Activated naive CD4-positive, alpha-beta T cell treated with anti-CD3 and anti-CD28 coated beads, Interleukin-2, amount 10 ng/mL, durations not matched to agents 7 days and 5 days (primary cell): ENCODE data around the gene GNG7.

ENCODE experiments used
- CTCF ChIA-PET: fragments of 350-600 bp; sonication (Branson Sonifier 250); formaldehyde crosslinking; loops from one replicate; lab custom pipeline; 2021; ENCODE audit warnings: antibody characterized with exemption; lab: Charles Lee
- DNase-seq: peaks from one replicate; pipeline ENCODE4 v3.0.0-alpha.2; 2020
- H3K27ac Mint-ChIP-seq: one replicate; pipeline ENCODE4 v1.8.0; 2021; ENCODE audit warnings: mild to moderate bottlenecking, moderate library complexity, mixed read lengths
- H3K27me3 Mint-ChIP-seq: one replicate; pipeline ENCODE4 v1.8.0; 2021; ENCODE audit warnings: mild to moderate bottlenecking, mixed read lengths
- H3K36me3 Mint-ChIP-seq: one replicate; pipeline ENCODE4 v1.8.0; 2021; ENCODE audit warnings: mixed read lengths
- H3K4me1 Mint-ChIP-seq: one replicate; pipeline ENCODE4 v1.8.0; 2021; ENCODE audit warnings: mixed read lengths
- H3K4me3 Mint-ChIP-seq: one replicate; pipeline ENCODE4 v1.8.0; 2021; ENCODE audit warnings: mild to moderate bottlenecking, moderate library complexity, mixed read lengths
- H3K9me3 Mint-ChIP-seq: one replicate; pipeline ENCODE4 v1.8.0; 2021; ENCODE audit warnings: mixed read lengths

The GNG7 gene

GRCh38 chr19:2641332-2641698 is 61.2 kb downstream of the GNG7 start:
- Mint-ChIP-seq H3K27ac (no peak overlapping the region), H3K36me3 (no peaks in the 10 kb centered on the region), H3K9me3 (no peaks in the 10 kb centered on the region), H3K4me3 (no peak overlapping the region), H3K27me3 (peaks cover 53% of the 10 kb centered on the region), H3K4me1 (peaks cover 15% of the 10 kb centered on the region)
- no peak for DNase-seq
- CTCF ChIA-PET: no interaction called here

- H3K4me1 Mint-ChIP-seq: peaks cover 15% of the 10 kb centered on the region
- H3K4me3 Mint-ChIP-seq: no peak overlapping the region
These were observed 61.7 kb downstream of the GNG7 start for GRCh38 chr19:2640563-2641331.

GRCh38 chr19:2639999-2640398 is 62.5 kb downstream of the GNG7 start:
- Mint-ChIP-seq H3K27me3 (peaks cover 59% of the 10 kb centered on the region), H3K9me3 (no peaks in the 10 kb centered on the region), H3K36me3 (no peaks in the 10 kb centered on the region), H3K4me3 (no peak overlapping the region), H3K27ac (no peak overlapping the region), H3K4me1 (peaks cover 15% of the 10 kb centered on the region)
- DNase-seq: no peak
- CTCF ChIA-PET: interaction anchor here (1.4 kb wide), 1 partner anchor 9 kb away, joined by 4 read pairs; no protein-coding TSS in a partner anchor

More at GRCh38 chr19:2640563-2641331, 61.7 kb downstream of the GNG7 start:
- Mint-ChIP-seq H3K9me3 (no peaks in the 10 kb centered on the region), H3K27ac (no peak overlapping the region), H3K27me3 (peaks cover 55% of the 10 kb centered on the region), H3K36me3 (no peaks in the 10 kb centered on the region)
- no peak for DNase-seq
- CTCF ChIA-PET: interaction anchor here (1.4 kb wide), 1 partner anchor 8 kb away, joined by 4 read pairs; no protein-coding TSS in a partner anchor

GRCh38 chr19:2638417-2638940 is 64.0 kb downstream of the GNG7 start:
- no peak overlapping the region for H3K4me3 Mint-ChIP-seq
- CTCF ChIA-PET: interaction anchor here (0.7 to 3.2 kb wide), 3 partner anchors 19 to 59 kb away, joined by 3 to 48 read pairs (median 4); no protein-coding TSS in a partner anchor
- no peaks in the 10 kb centered on the region for H3K9me3 Mint-ChIP-seq
- H3K27me3 Mint-ChIP-seq: peaks cover 66% of the 10 kb centered on the region
- DNase-seq: no peak
- no peak overlapping the region for H3K27ac Mint-ChIP-seq
- H3K36me3 Mint-ChIP-seq: no peaks in the 10 kb centered on the region
- H3K4me1 Mint-ChIP-seq: peaks cover 15% of the 10 kb centered on the region

- peaks cover 15% of the 10 kb centered on the region for H3K4me1 Mint-ChIP-seq
- no peaks in the 10 kb centered on the region for H3K9me3 Mint-ChIP-seq
- H3K27me3 Mint-ChIP-seq: peaks cover 66% of the 10 kb centered on the region
- no peaks in the 10 kb centered on the region for H3K36me3 Mint-ChIP-seq
- peak; percentile 85 for DNase-seq
- no peak overlapping the region for H3K27ac Mint-ChIP-seq
- H3K4me3 Mint-ChIP-seq: no peak overlapping the region
- CTCF ChIA-PET: interaction anchor here (0.7 to 3.3 kb wide), 14 partner anchors 9 to 670 kb away, joined by 3 to 48 read pairs (median 8); partner anchors contain the start of genes GADD45B and LMNB2
These were observed 65.4 kb downstream of the GNG7 start for GRCh38 chr19:2636897-2637683.

GRCh38 chr19:2636141-2636896 is 66.2 kb downstream of the GNG7 start:
- DNase-seq: no peak
- H3K27me3 Mint-ChIP-seq: peaks cover 63% of the 10 kb centered on the region
- peaks cover 1% of the 10 kb centered on the region for H3K9me3 Mint-ChIP-seq
- peaks cover 16% of the 10 kb centered on the region for H3K4me1 Mint-ChIP-seq
- no peak overlapping the region for H3K4me3 Mint-ChIP-seq
- no peaks in the 10 kb centered on the region for H3K36me3 Mint-ChIP-seq
- CTCF ChIA-PET: interaction anchor here (0.6 to 3.3 kb wide), 10 partner anchors 12 to 163 kb away, joined by 3 to 48 read pairs (median 8); partner anchors contain the start of gene GADD45B
- H3K27ac Mint-ChIP-seq: no peak overlapping the region

- H3K27me3 Mint-ChIP-seq: peaks cover 51% of the 10 kb centered on the region
- CTCF ChIA-PET: interaction anchor here (0.9 to 3.3 kb wide), 5 partner anchors 15 to 24 kb away, joined by 3 to 48 read pairs (median 22); no protein-coding TSS in a partner anchor
- H3K4me3 Mint-ChIP-seq: no peak overlapping the region
- H3K4me1 Mint-ChIP-seq: peaks cover 22% of the 10 kb centered on the region
- H3K27ac Mint-ChIP-seq: no peak overlapping the region
- H3K36me3 Mint-ChIP-seq: no peaks in the 10 kb centered on the region
- peaks cover 12% of the 10 kb centered on the region for H3K9me3 Mint-ChIP-seq
- no peak for DNase-seq
These were observed 67.5 kb downstream of the GNG7 start for GRCh38 chr19:2634960-2635359.

- no peak for DNase-seq
- H3K27me3 Mint-ChIP-seq: peaks cover 47% of the 10 kb centered on the region
- peaks cover 3% of the 10 kb centered on the region for H3K36me3 Mint-ChIP-seq
- peaks cover 18% of the 10 kb centered on the region for H3K9me3 Mint-ChIP-seq
- H3K27ac Mint-ChIP-seq: no peak overlapping the region
- CTCF ChIA-PET: interaction anchor here (0.7 to 3.3 kb wide), 4 partner anchors 16 to 155 kb away, joined by 3 to 22 read pairs (median 3); no protein-coding TSS in a partner anchor
- H3K4me1 Mint-ChIP-seq: peaks cover 25% of the 10 kb centered on the region
- no peak overlapping the region for H3K4me3 Mint-ChIP-seq
These were observed 68.1 kb downstream of the GNG7 start for GRCh38 chr19:2634228-2634951.

GRCh38 chr19:2633693-2634075 is 68.8 kb downstream of the GNG7 start:
- H3K27ac Mint-ChIP-seq: no peak overlapping the region
- H3K4me1 Mint-ChIP-seq: peaks cover 23% of the 10 kb centered on the region
- H3K36me3 Mint-ChIP-seq: peaks cover 4% of the 10 kb centered on the region
- H3K4me3 Mint-ChIP-seq: no peak overlapping the region
- H3K27me3 Mint-ChIP-seq: peaks cover 40% of the 10 kb centered on the region
- CTCF ChIA-PET: interaction anchor here (0.7 to 1.4 kb wide), 2 partner anchors 20 to 154 kb away, joined by 3 read pairs; no protein-coding TSS in a partner anchor
- DNase-seq: no peak
- H3K9me3 Mint-ChIP-seq: peaks cover 24% of the 10 kb centered on the region

- H3K36me3 Mint-ChIP-seq: peaks cover 8% of the 10 kb centered on the region
- no peak overlapping the region for H3K4me3 Mint-ChIP-seq
- CTCF ChIA-PET: no interaction called here
- peaks cover 26% of the 10 kb centered on the region for H3K27me3 Mint-ChIP-seq
- H3K9me3 Mint-ChIP-seq: peaks cover 34% of the 10 kb centered on the region
- peaks cover 28% of the 10 kb centered on the region for H3K4me1 Mint-ChIP-seq
- peak overlapping the region; percentile 69 for H3K27ac Mint-ChIP-seq
- DNase-seq: no peak
These were observed 71.2 kb downstream of the GNG7 start for GRCh38 chr19:2631213-2631821.

GRCh38 chr19:2630352-2631001 is 72.0 kb downstream of the GNG7 start:
- no peak overlapping the region for H3K27ac Mint-ChIP-seq
- H3K4me3 Mint-ChIP-seq: no peak overlapping the region
- no peak for DNase-seq
- H3K36me3 Mint-ChIP-seq: peaks cover 8% of the 10 kb centered on the region
- peaks cover 29% of the 10 kb centered on the region for H3K4me1 Mint-ChIP-seq
- H3K27me3 Mint-ChIP-seq: peaks cover 22% of the 10 kb centered on the region
- H3K9me3 Mint-ChIP-seq: peaks cover 34% of the 10 kb centered on the region
- CTCF ChIA-PET: interaction anchor here (1.1 kb wide), 1 partner anchor 10 kb away, joined by 4 read pairs; no protein-coding TSS in a partner anchor
